HepG2 (cell line): ENCODE measurements around the gene LMX1B. TPM values are rescaled to one million over a fixed set of nuclear protein-coding genes. Genes with fewer than 3 reads are reported as not detected.

Source experiments
- ATAC-seq: fragments of 200-7000 bp; cut with Tn5 transposase; 3 replicates; pipeline ENCODE4 v1.9.1; 2020; ENCODE audit warnings: mild to moderate bottlenecking, moderate library complexity
- BruUV-seq: library from RNA; stranded (reverse); fragments of 400-500 nt; replicated peaks from 2 replicates; lab custom pipeline; 2021; lab: Mats Ljungman, UMichigan
- CTCF ChIA-PET: fragments of 300-600 bp; formaldehyde crosslinking; extraction: SDS; loops from one replicate; lab custom pipeline; 2021; ENCODE audit warnings: low total read pairs, inconsistent platforms, low intra/inter-chr PET ratio; lab: Yijun Ruan, JAX
- POLR2A ChIA-PET: fragments of 350-600 bp; sonication (Branson Sonifier 250); formaldehyde crosslinking; loops from one replicate; lab custom pipeline; 2020; ENCODE audit warnings: antibody characterized with exemption, inconsistent platforms; lab: Yijun Ruan, JAX
- DNase-seq: peaks from one replicate; pipeline ENCODE4 v3.0.0-alpha.2; 2015; ENCODE audit warnings: low spot score
- FAIRE-seq: peaks from 3 replicates; lab custom pipeline; 2011; peaks lifted over from hg19 to GRCh38; lab: Jason Lieb, UNC
- H2AFZ ChIP-seq: one replicate; pipeline ENCODE4 v1.6.1; 2011; ENCODE audit warnings: low read length, inconsistent platforms
- H3K27ac ChIP-seq: fragments of 300-600 bp; 3 replicates; pipeline ENCODE4 v1.8.0; 2011; ENCODE audit warnings: mixed run types, mild to moderate bottlenecking, mixed read lengths, low read length, inconsistent platforms; ENCODE audit not compliant: insufficient read depth; ENCODE audit errors: extremely low read length
- H3K27me3 ChIP-seq, 2 experiments: fragments of 200-600 bp in 1 of 2; 2 replicates in 1 of 2; 3 replicates in 1 of 2; pipeline versions ENCODE4 v1.6.0 to v1.8.0; 2011; ENCODE audit warnings: low read length in 2 of 2, mild to moderate bottlenecking in 2 of 2, moderate library complexity in 2 of 2, inconsistent platforms in 1 of 2; ENCODE audit not compliant: insufficient read depth in 2 of 2, control insufficient read depth in 1 of 2
- H3K36me3 ChIP-seq, 2 experiments: fragments of 200-600 bp in 1 of 2; replicated peaks in 1 of 2; 2 replicates in 1 of 2; 3 replicates in 1 of 2; pipeline versions ENCODE4 v1.5.1 to v1.8.0; 2011; ENCODE audit warnings: low read length in 2 of 2, inconsistent platforms in 1 of 2; ENCODE audit not compliant: insufficient read depth in 2 of 2, control insufficient read depth in 1 of 2
- H3K4me1 ChIP-seq: 2 replicates; pipeline ENCODE4 v1.5.1; 2012; ENCODE audit warnings: low read length, inconsistent platforms; ENCODE audit not compliant: insufficient read depth
- H3K4me2 ChIP-seq: 2 replicates; pipeline ENCODE4 v1.6.0; 2011; ENCODE audit warnings: low read depth, low read length, inconsistent platforms
- H3K4me3 ChIP-seq, 3 experiments: fragments of 200-600 bp in 1 of 3; sonication (generic), shearing (Covaris generic) in 1 of 3; replicated peaks in 1 of 3; 2 replicates each; pipeline ENCODE4 v1.5.1; 2011 to 2016; ENCODE audit warnings: low read length in 3 of 3, inconsistent platforms in 2 of 3, low read depth in 2 of 3, mild to moderate bottlenecking in 2 of 3, control low read depth in 1 of 3, mixed read lengths in 1 of 3; ENCODE audit not compliant: insufficient read depth in 1 of 3
- H3K79me2 ChIP-seq: one replicate; pipeline ENCODE4 v1.6.1; 2011; ENCODE audit warnings: low read length, inconsistent platforms; ENCODE audit not compliant: insufficient read depth
- H3K9ac ChIP-seq: 2 replicates; pipeline ENCODE4 v1.6.0; 2011; ENCODE audit warnings: mild to moderate bottlenecking, low read depth, low read length, inconsistent platforms; ENCODE audit not compliant: insufficient read depth
- H3K9me3 ChIP-seq: 2 replicates; pipeline ENCODE4 v1.5.1; 2012; ENCODE audit warnings: mild to moderate bottlenecking, low read length
- H4K20me1 ChIP-seq: 2 replicates; pipeline ENCODE4 v1.6.0; 2011; ENCODE audit warnings: inconsistent platforms, mild to moderate bottlenecking, low read length, moderate library complexity; ENCODE audit not compliant: insufficient read depth
- ARHGAP35 ChIP-seq: sonication (generic); formaldehyde crosslinking; IDR thresholded peaks from 2 replicates; pipeline ENCODE4 v1.9.0; 2022; ENCODE audit warnings: mild to moderate bottlenecking, inconsistent platforms, moderate library complexity, missing genetic modification reagents, borderline replicate concordance
- ETV6 ChIP-seq: sonication (generic); formaldehyde crosslinking; conservative IDR thresholded peaks from 2 replicates; pipeline ENCODE4 v1.4.0; 2020; ENCODE audit warnings: missing genetic modification reagents
- FOXP1 ChIP-seq, 2 experiments: fragments of 450-650 bp in 1 of 2; IDR thresholded peaks; 2 replicates each; pipeline ENCODE4 v1.6.1; 2017 to 2018; ENCODE audit warnings: antibody characterized with exemption in 1 of 2
- KAT2B ChIP-seq: fragments of 150-350 bp; IDR thresholded peaks from 2 replicates; pipeline ENCODE4 v1.6.1; 2014; ENCODE audit warnings: low read depth, low read length, borderline replicate concordance
- MEIS1 ChIP-seq: sonication (generic); formaldehyde crosslinking; IDR thresholded peaks from 2 replicates; pipeline ENCODE4 v1.9.0; 2021; ENCODE audit warnings: mild to moderate bottlenecking, missing genetic modification reagents, moderate library complexity, borderline replicate concordance
- NFIC ChIP-seq: IDR thresholded peaks from 2 replicates; pipeline ENCODE4 v1.6.1; 2012; ENCODE audit warnings: mild to moderate bottlenecking, low read length, inconsistent platforms
- ONECUT2 ChIP-seq: sonication (generic); formaldehyde crosslinking; IDR thresholded peaks from 2 replicates; pipeline ENCODE4 v1.4.0; 2020; ENCODE audit warnings: missing genetic modification reagents
- PAWR ChIP-seq: sonication (generic); formaldehyde crosslinking; IDR thresholded peaks from 2 replicates; pipeline ENCODE4 v1.4.0; 2020; ENCODE audit warnings: missing genetic modification reagents, mild to moderate bottlenecking, borderline replicate concordance
- SMAD9 ChIP-seq: sonication (generic); formaldehyde crosslinking; IDR thresholded peaks from 2 replicates; pipeline ENCODE4 v1.5.1; 2020; ENCODE audit warnings: mild to moderate bottlenecking, missing genetic modification reagents
- ZNF101 ChIP-seq: sonication (generic); formaldehyde crosslinking; IDR thresholded peaks from 2 replicates; pipeline ENCODE4 v1.4.0; 2020; ENCODE audit warnings: mild to moderate bottlenecking, low read depth, missing genetic modification reagents, borderline replicate concordance
- ZNF350 ChIP-seq: sonication (generic); formaldehyde crosslinking; IDR thresholded peaks from 2 replicates; pipeline ENCODE4 v1.4.0; 2020; ENCODE audit warnings: mild to moderate bottlenecking, low read depth, missing genetic modification reagents, borderline replicate concordance
- ZNF441 ChIP-seq: sonication (generic); formaldehyde crosslinking; IDR thresholded peaks from 2 replicates; pipeline ENCODE4 v1.7.0; 2021; ENCODE audit warnings: missing genetic modification reagents, borderline replicate concordance
- ZNF468 ChIP-seq: sonication (generic); formaldehyde crosslinking; IDR thresholded peaks from 2 replicates; pipeline ENCODE4 v1.8.0; 2022; ENCODE audit warnings: mild to moderate bottlenecking, moderate library complexity, missing genetic modification reagents
- ZNF557 ChIP-seq: sonication (generic); formaldehyde crosslinking; IDR thresholded peaks from 2 replicates; pipeline ENCODE4 v1.4.0; 2020; ENCODE audit warnings: missing genetic modification reagents
- ZNF580 ChIP-seq: IDR thresholded peaks from 2 replicates; pipeline ENCODE4 v1.6.1; 2016; ENCODE audit warnings: low read depth, borderline replicate concordance
- ZNF616 ChIP-seq: sonication (generic); formaldehyde crosslinking; IDR thresholded peaks from 2 replicates; pipeline ENCODE4 v1.5.0; 2020; ENCODE audit warnings: low read depth, mild to moderate bottlenecking, missing genetic modification reagents
- ZNF781 ChIP-seq: sonication (generic); formaldehyde crosslinking; IDR thresholded peaks from 2 replicates; pipeline ENCODE4 v1.5.1; 2020; ENCODE audit warnings: borderline replicate concordance, mild to moderate bottlenecking, missing genetic modification reagents; ENCODE audit errors: not compliant biosample characterization
- WGBS: methylation state at CpG from one replicate; pipeline ENCODE4 v1.1.6; 2017; ENCODE audit warnings: low lambda C conversion rate; 5-methylcytosine and 5-hydroxymethylcytosine counted together
- in situ Hi-C: cut with HindIII; loops from 2 replicates; pipeline ENCODE4 v1.10.0; 2017; ENCODE audit warnings: low pct_unique_long_range_greater_than_20kb; ENCODE audit not compliant: extremely low pct_ligation_motif_present
- intact Hi-C: fragments of 100-400 bp; cut with micrococcal nuclease; formaldehyde crosslinking; loops from one replicate; pipeline ENCODE4 v1.10.0; 2022; ENCODE audit not compliant: unreplicated experiment
- polyA plus RNA-seq, 8 experiments: library from polyadenylated mRNA; depleted of rRNA in 3 of 8; stranded (reverse) in 7 of 8; unstranded in 1 of 8; fragments of >200 nt; fragmentation: Illumina TruSeq in 4 of 8; extraction: Trizol in 4 of 8; gene quantifications; 2 replicates each; pipeline versions ENCODE4 v1.2.1 to v1.2.3, GENCODE V29; 2011 to 2016; ENCODE audit warnings: low read depth in 4 of 8, missing spikeins in 1 of 8, mixed read lengths in 1 of 8; ENCODE audit not compliant: insufficient read depth in 1 of 8
- total RNA-seq, 5 experiments: library from RNA; depleted of rRNA; stranded (reverse); fragments of >200 nt; fragmentation: Illumina TruSeq; extraction: Trizol; gene quantifications; 2 replicates each; pipeline ENCODE4 v1.2.3, GENCODE V29; 2016; ENCODE audit warnings: low read depth in 1 of 5

The LMX1B gene
- total and polyA plus RNA-seq, 2 of the 13 experiments (the other 11 are each of a cell fraction or from before 2014, with no cell fraction given), result not detected

GRCh38 chr9:126696401-126697145, 82.8 kb downstream of the LMX1B start:
- H3K4me1 ChIP-seq, result no peaks in the 10 kb centered on the region
- H2AFZ ChIP-seq, result no peak overlapping the region
- no peak for ATAC-seq
- H3K9ac ChIP-seq, result no peak overlapping the region
- ChIA-PET POLR2A (no interaction called here), CTCF (no interaction called here)
- 17% methylated on average over 10 of the region's 27 CpGs for WGBS
- H3K4me2 ChIP-seq, result no peak overlapping the region
- in situ Hi-C loops (no loop called here), intact Hi-C loops (no loop called here)
- no peak overlapping the region for H3K4me3 ChIP-seq
- TF ChIP-seq ONECUT2 (CRISPR knock-in tag) (no peak), ZNF616 (CRISPR knock-in tag) (no peak), ZNF101 (CRISPR knock-in tag) (no peak), NFIC (no peak), ZNF350 (CRISPR knock-in tag) (no peak), KAT2B (no peak), FOXP1 (IDR thresholded peaks at IDR 0.05) (no peak), FOXP1 (CRISPR knock-in tag; IDR thresholded peaks at IDR 0.05) (no peak), PAWR (no peak), ZNF441 (no peak), ZNF557 (CRISPR knock-in tag) (no peak), ZNF580 (CRISPR knock-in tag) (no peak), ETV6 (CRISPR knock-in tag) (no peak), ARHGAP35 (CRISPR knock-in tag) (no peak), SMAD9 (no peak), MEIS1 (CRISPR knock-in tag) (no peak), ZNF468 (CRISPR knock-in tag) (no peak), ZNF781 (CRISPR knock-in tag) (no peak)
- no peaks in the 10 kb centered on the region for H3K9me3 ChIP-seq
- H3K36me3 ChIP-seq, result no peaks in the 10 kb centered on the region
- DNase-seq, result no peak
- H3K79me2 ChIP-seq, result no peaks in the 10 kb centered on the region
- H4K20me1 ChIP-seq, result 0 out of 2 replicates have a peak, but pooled peaks cover 4% of the 10 kb centered on the region
- FAIRE-seq, result no peak
- H3K27me3 ChIP-seq, result peaks cover 11 to 87% of the 10 kb centered on the region in 2 experiments; a peak in 3 of 5 replicates
- H3K27ac ChIP-seq, result no peak overlapping the region
- BruUV-seq, result no TSS peak
